HG03060 (cell line): ENCODE data around the gene CTSL.
"Not testable (repeated sequence)": the region's sequence is repeated elsewhere in the genome, so short reads cannot be mapped to it uniquely, and the experiment has no call there.

Experiments
- ATAC-seq: cut with Tn5 transposase; IDR thresholded peaks from one replicate; pipeline ENCODE4 v1.9.1; 2021; ENCODE audit warnings: low read depth, moderate number of reproducible peaks; ENCODE audit not compliant: unreplicated experiment

CTSL gene

DNA sequence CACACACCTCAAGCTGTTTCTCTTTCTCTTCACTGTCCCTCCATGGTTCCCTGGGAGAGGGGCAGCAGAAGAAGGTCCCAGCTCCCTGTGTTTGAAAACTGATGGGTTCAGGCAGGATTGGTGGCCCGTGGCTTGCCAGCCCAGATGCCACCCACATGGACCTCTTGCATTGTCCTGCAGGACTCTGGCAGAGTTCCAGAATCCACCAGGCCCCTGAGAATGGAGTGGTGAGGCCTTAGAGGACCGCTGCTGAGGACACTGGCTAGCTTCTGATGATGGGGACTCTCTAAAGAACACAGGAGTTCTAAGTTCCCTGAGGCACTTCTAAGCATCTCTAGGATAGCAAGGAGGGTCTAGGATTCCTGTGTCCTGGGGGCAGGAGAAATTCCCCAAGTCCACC, 24.8 kb downstream of the CTSL start:
- no peak for ATAC-seq

GRCh38 chr9:87751423-87751822, 25.5 kb downstream of the CTSL start:
- ATAC-seq = no peak

- ATAC-seq = no peak
These were observed 25.9 kb downstream of the CTSL start for GRCh38 chr9:87751868-87752267.

DNA sequence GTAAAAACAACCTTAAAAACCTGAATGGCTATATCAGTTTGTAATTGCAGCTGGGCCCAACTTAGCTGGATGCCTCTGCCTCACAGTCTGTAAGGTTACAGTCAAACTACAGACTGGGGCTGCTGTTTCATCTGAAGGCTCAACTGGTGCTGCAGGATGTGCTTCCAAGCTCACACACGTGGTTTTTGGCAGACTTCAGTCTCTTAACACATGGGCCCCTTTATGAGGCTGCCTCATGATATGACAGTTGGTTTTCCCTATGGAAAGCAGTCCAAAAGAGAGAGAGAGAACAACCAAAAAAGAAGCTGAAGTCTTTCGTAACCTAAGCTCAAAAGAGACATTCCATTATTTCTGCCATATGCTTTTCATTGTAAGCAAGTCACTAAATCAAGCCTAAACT, 27.4 kb downstream of the CTSL start:
- ATAC-seq = no peak

- not testable (repeated sequence) for ATAC-seq
These were observed 32.4 kb downstream of the CTSL start for GRCh38 chr9:87758330-87758729.

DNA sequence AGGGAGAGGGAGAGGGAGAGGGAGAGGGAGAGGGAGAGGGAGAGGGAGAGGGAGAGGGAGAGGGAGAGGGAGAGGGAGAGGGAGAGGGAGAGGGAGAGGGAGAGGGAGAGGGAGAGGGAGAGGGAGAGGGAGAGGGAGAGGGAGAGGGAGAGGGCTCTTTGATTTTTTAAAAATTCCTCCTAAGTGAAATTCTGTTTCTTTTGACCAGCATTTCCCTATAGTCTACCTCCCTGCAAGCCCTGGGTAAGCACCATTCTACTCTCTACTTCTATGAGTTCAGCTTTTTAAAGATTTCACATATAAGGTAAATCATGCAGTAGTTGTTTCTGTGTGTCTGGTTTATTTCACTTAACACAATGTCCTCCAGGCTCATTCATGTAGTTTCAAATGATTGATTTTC, 34.1 kb downstream of the CTSL start:
- not testable (repeated sequence) for ATAC-seq

DNA sequence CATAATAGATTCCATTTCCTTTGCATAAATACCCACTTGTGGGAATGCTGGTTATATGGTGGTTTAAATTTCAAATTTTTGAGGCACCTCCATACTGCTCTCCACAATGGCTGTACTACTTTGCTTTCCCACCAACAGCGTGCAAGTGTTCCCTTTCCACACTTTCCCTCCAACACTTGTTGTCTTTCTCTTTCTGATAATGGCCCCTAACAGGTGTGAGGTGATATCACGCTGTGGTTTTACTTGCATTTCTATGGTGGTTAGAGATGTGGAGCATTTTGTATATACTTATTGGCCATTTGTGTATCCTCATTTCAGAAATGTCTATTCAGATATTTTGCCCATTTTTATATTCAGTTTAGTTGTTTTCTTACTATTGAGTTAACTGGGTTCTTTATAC, 34.6 kb downstream of the CTSL start:
- no peak for ATAC-seq

DNA sequence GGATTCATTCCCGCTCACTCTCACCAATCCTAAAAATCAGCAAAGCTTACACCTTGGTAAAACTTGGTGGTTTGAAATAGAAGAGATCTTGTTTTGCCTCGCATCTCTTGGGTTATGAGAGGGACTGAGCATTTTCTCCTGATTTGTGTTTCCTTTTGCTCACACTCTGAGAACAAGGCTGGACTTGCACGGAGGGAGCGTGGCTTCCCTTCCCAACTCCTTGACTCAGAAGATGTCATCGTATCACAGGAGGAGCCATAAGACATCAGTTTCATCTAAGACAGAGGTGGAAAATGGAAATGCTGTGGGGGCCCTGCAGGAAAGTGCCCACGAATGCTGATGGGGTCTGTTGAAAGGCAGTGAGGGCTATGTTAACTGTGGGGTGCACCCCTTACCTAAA, 37.4 kb downstream of the CTSL start:
- ATAC-seq = no peak

DNA sequence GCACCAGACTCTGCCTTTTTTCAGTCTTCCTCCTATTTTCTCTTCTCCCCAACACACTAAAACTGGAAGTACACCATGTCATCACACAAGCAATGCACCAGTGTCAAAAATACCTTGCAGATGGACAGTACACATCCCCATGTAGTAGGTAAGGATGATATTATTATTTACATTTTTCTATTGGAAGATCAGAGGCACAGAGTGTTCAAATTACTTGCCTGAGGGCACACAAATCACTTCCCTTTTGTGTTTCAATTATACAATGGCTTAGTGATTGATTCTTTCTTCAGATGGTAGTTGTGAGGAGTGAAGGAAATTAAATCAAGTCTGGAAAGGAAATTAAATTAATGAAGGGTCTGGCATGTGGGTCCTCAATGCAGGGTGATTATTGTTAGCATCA, 39.6 kb downstream of the CTSL start:
- ATAC-seq = no peak

- no peak for ATAC-seq
These were observed 40.8 kb downstream of the CTSL start for GRCh38 chr9:87766697-87767096.

- ATAC-seq = no peak
These were observed 44.8 kb downstream of the CTSL start for GRCh38 chr9:87770616-87771315.

DNA sequence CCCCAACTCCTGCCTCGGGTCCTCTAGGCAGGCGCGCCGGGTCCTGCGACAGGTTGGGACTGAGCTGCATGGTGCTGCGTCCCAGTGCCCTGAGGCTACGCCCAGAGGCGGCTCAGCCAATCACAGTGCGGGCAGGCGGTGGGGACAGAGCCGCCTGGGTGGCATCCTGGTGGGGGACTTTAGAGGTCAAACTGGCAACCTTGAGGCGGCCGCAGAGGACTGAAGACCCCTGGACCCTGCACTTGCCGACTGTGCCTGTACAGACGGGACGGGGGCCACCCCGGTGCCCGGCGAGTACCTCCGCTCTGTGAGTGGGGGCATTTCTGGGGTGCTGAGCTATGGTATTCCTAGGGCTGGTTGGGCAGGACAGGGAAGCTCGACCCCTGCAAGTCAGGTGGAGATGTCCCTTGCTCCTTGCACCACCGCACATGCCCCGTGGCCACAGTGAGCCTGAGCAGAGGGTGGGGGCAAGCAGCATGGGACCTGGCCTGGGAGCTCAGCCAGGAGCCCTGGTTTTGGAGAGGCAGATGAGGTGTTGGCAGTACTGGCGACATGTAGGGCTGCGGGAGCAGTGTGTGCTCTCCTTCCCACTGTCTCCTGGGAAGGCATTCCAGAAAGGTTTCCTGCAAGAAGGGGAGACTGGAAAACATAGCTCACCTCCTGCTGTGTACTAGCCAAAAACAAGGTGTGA, 45.5 kb downstream of the CTSL start:
- no peak for ATAC-seq

- ATAC-seq = no peak
These were observed 50.8 kb downstream of the CTSL start for GRCh38 chr9:87776481-87777379.

GRCh38 chr9:87778996-87779395, 53.1 kb downstream of the CTSL start:
- ATAC-seq = no peak
